Stimulated activated CD4-positive, alpha-beta T cell treated with anti-CD3 and anti-CD28 coated beads, Interleukin-15, amount 100 ng/mL, for 1 hour (primary cell): ENCODE measurements around the gene WAPL.

Experiments used
- DNase-seq, 2 donors: peaks; one replicate each; pipeline ENCODE4 v3.0.0-alpha.2; 2020; ENCODE audit warnings: low read depth in 1 of 2, low spot score in 1 of 2

The WAPL gene

GRCh38 chr10:86415116-86415515 lies 106.5 kb downstream of the WAPL start:
- DNase-seq: no peak

GRCh38 chr10:86413046-86413728 lies 108.4 kb downstream of the WAPL start:
- no peak for DNase-seq

- DNase-seq: no peak
Measured at GRCh38 chr10:86411852-86412560, 109.6 kb downstream of the WAPL start.

- DNase-seq: no peak
Measured at GRCh38 chr10:86411281-86411841, 110.2 kb downstream of the WAPL start.

GRCh38 chr10:86410542-86411124 lies 111.0 kb downstream of the WAPL start:
- no peak for DNase-seq

- no peak for DNase-seq
Measured at GRCh38 chr10:86409183-86409582, 112.4 kb downstream of the WAPL start.

GRCh38 chr10:86403183-86403797 lies 118.3 kb downstream of the WAPL start:
- no peak for DNase-seq

- DNase-seq: no peak
Measured at GRCh38 chr10:86402283-86402941, 119.2 kb downstream of the WAPL start.

- DNase-seq: peak in 1 of 2 donors; percentile 11
Measured at GRCh38 chr10:86401588-86402282, 119.9 kb downstream of the WAPL start.

- peak; percentile 40 to 64 for DNase-seq
Measured at GRCh38 chr10:86400705-86401587, 120.6 kb downstream of the WAPL start.

GRCh38 chr10:86399879-86400704 lies 121.5 kb downstream of the WAPL start:
- DNase-seq: peak; percentile 87 to 93

- no peak for DNase-seq
Measured at GRCh38 chr10:86399514-86399878, 122.1 kb downstream of the WAPL start.

- DNase-seq: no peak
Measured at GRCh38 chr10:86397120-86397519, 124.5 kb downstream of the WAPL start.

GRCh38 chr10:86393862-86394455 lies 127.6 kb downstream of the WAPL start:
- DNase-seq: no peak

GRCh38 chr10:86393362-86393761 lies 128.2 kb downstream of the WAPL start:
- DNase-seq: no peak

GRCh38 chr10:86392723-86393094 lies 128.9 kb downstream of the WAPL start:
- no peak for DNase-seq

- no peak for DNase-seq
Measured at GRCh38 chr10:86391986-86392722, 129.4 kb downstream of the WAPL start.
